HEK293 (cell line): ENCODE results near the gene KLF12.

Source experiments
- GFI1B ChIP-seq: fragments of 450-650 bp; formaldehyde crosslinking; IDR thresholded peaks from 2 replicates; pipeline ENCODE4 v1.5.1; 2016; ENCODE audit warnings: missing biosample characterization, missing genetic modification characterization
- GLI2 ChIP-seq: fragments of 450-650 bp; formaldehyde crosslinking; IDR thresholded peaks from 2 replicates; pipeline ENCODE4; 2017; ENCODE audit warnings: missing biosample characterization, missing genetic modification characterization, low read depth, borderline replicate concordance
- HOXC10 ChIP-seq: sonication (generic); formaldehyde crosslinking; IDR thresholded peaks from 2 replicates; pipeline ENCODE4 v1.8.1; 2023; ENCODE audit warnings: mild to moderate bottlenecking, missing genetic modification reagents
- IKZF3 ChIP-seq: fragments of 450-650 bp; IDR thresholded peaks from 2 replicates; pipeline ENCODE4 v1.5.0; 2018; ENCODE audit warnings: missing biosample characterization, mild to moderate bottlenecking, missing genetic modification characterization, moderate library complexity
- KLF10 ChIP-seq: fragments of 450-650 bp; IDR thresholded peaks from 2 replicates; pipeline ENCODE4 v1.5.1; 2018; ENCODE audit warnings: missing biosample characterization, mild to moderate bottlenecking, missing genetic modification characterization
- KLF7 ChIP-seq: fragments of 450-650 bp; formaldehyde crosslinking; IDR thresholded peaks from 2 replicates; pipeline ENCODE4 v1.5.1; 2016; ENCODE audit warnings: missing biosample characterization, missing genetic modification characterization, borderline replicate concordance
- KLF9 ChIP-seq: fragments of 450-650 bp; formaldehyde crosslinking; IDR thresholded peaks from 2 replicates; pipeline ENCODE4 v1.5.1; 2016; ENCODE audit warnings: missing biosample characterization, missing genetic modification characterization, low read depth
- MYNN ChIP-seq: fragments of 450-650 bp; formaldehyde crosslinking; IDR thresholded peaks from 2 replicates; pipeline ENCODE4 v1.5.1; 2016; ENCODE audit warnings: missing biosample characterization, missing genetic modification characterization, borderline replicate concordance
- PATZ1 ChIP-seq: fragments of 450-650 bp; formaldehyde crosslinking; IDR thresholded peaks from 2 replicates; pipeline ENCODE4 v1.5.1; 2016; ENCODE audit warnings: missing biosample characterization, missing genetic modification characterization
- TCF7L2 ChIP-seq: IDR thresholded peaks from 2 replicates; pipeline ENCODE4 v1.6.1; 2011; ENCODE audit warnings: low read depth, mild to moderate bottlenecking, inconsistent platforms, low read length, moderate library complexity, borderline replicate concordance
- ZBTB26 ChIP-seq: fragments of 450-650 bp; formaldehyde crosslinking; optimal IDR thresholded peaks from 2 replicates; pipeline ENCODE3; 2016; ENCODE audit warnings: missing biosample characterization, mild to moderate bottlenecking, missing genetic modification characterization
- ZBTB8A ChIP-seq: fragments of 450-650 bp; formaldehyde crosslinking; IDR thresholded peaks from 2 replicates; pipeline ENCODE4 v1.5.1; 2016; ENCODE audit warnings: missing biosample characterization, missing genetic modification characterization
- ZNF202 ChIP-seq: fragments of 450-650 bp; formaldehyde crosslinking; IDR thresholded peaks from 2 replicates; pipeline ENCODE4 v1.5.1; 2016; ENCODE audit warnings: missing biosample characterization, missing genetic modification characterization, borderline replicate concordance
- ZNF214 ChIP-seq: fragments of 450-650 bp; formaldehyde crosslinking; IDR thresholded peaks from 2 replicates; pipeline ENCODE4 v1.5.1; 2017; ENCODE audit warnings: missing biosample characterization, mild to moderate bottlenecking, missing genetic modification characterization, borderline replicate concordance
- ZNF324 ChIP-seq: fragments of 450-650 bp; formaldehyde crosslinking; IDR thresholded peaks from 2 replicates; pipeline ENCODE4 v1.5.1; 2016; ENCODE audit warnings: missing biosample characterization, missing genetic modification characterization
- ZNF335 ChIP-seq: fragments of 450-650 bp; formaldehyde crosslinking; conservative IDR thresholded peaks from 2 replicates; pipeline ENCODE4 v1.5.1; 2016; ENCODE audit warnings: missing biosample characterization, missing genetic modification characterization
- ZNF501 ChIP-seq: fragments of 450-650 bp; formaldehyde crosslinking; IDR thresholded peaks from 2 replicates; pipeline ENCODE4 v1.5.1; 2016; ENCODE audit warnings: missing biosample characterization, missing genetic modification characterization
- ZNF600 ChIP-seq: fragments of 450-650 bp; formaldehyde crosslinking; IDR thresholded peaks from 2 replicates; pipeline ENCODE4 v1.5.1; 2016; ENCODE audit warnings: missing biosample characterization, missing genetic modification characterization
- ZNF624 ChIP-seq: fragments of 450-650 bp; formaldehyde crosslinking; IDR thresholded peaks from 2 replicates; pipeline ENCODE4 v1.5.1; 2017; ENCODE audit warnings: missing biosample characterization, missing genetic modification characterization
- ZNF768 ChIP-seq: fragments of 450-650 bp; formaldehyde crosslinking; IDR thresholded peaks from 2 replicates; pipeline ENCODE4 v1.5.1; 2018; ENCODE audit warnings: missing biosample characterization, mild to moderate bottlenecking, missing genetic modification characterization
- ZXDB ChIP-seq: fragments of 450-650 bp; formaldehyde crosslinking; IDR thresholded peaks from 2 replicates; pipeline ENCODE4 v1.5.1; 2016; ENCODE audit warnings: missing biosample characterization, missing genetic modification characterization
- TF ChIP-seq, protein P1 (sequence below): fragments of 450-650 bp; formaldehyde crosslinking; IDR thresholded peaks from 2 replicates; pipeline ENCODE4 v1.5.1; 2016; ENCODE audit warnings: missing biosample characterization, missing genetic modification characterization
- TF ChIP-seq, protein P2 (sequence below): fragments of 450-650 bp; formaldehyde crosslinking; IDR thresholded peaks from 2 replicates; pipeline ENCODE4 v1.5.1; 2016; ENCODE audit warnings: missing biosample characterization, missing genetic modification characterization
- TF ChIP-seq, protein P3 (sequence below): fragments of 450-650 bp; formaldehyde crosslinking; IDR thresholded peaks from 2 replicates; pipeline ENCODE4 v1.5.1; 2017; ENCODE audit warnings: missing biosample characterization, mild to moderate bottlenecking, missing genetic modification characterization, moderate library complexity
- TF ChIP-seq, protein P4 (sequence below): fragments of 450-650 bp; formaldehyde crosslinking; IDR thresholded peaks from 2 replicates; pipeline ENCODE4 v1.5.1; 2016; ENCODE audit warnings: missing biosample characterization, missing genetic modification characterization

The KLF12 gene

DNA sequence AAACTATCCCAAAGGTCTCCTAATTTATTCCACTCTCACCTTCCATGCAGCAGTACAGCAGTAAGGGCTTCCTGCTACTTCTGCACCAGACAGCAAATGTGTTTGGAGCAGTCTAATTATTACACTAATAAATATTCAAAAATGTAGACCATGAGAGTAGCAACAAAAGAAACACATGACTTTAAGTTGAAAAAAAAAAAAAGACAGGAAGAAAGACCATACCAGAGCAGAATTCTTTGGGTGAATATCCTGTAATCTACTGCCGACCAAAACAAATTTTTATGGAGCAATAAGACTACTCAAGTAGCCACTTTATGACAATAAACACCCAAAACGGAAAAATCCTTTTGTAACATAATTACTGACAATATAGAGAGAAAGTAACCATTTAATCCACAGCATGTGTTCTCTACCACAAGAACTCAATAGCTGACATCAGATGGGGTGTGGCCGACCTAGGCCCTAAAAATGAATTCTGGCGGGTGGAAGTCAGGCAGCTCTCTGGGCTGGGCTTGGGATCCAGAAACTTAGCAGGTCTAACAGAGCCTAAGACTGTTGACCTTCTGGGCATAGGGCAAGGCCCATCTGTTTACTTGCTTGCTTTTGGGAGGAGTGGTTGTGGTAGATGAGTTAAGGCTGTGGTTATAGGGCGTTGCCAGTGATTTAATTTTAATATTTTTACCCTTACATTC lies 4.6 kb downstream of the KLF12 start (continued):
- TF ChIP-seq, protein P1, sequence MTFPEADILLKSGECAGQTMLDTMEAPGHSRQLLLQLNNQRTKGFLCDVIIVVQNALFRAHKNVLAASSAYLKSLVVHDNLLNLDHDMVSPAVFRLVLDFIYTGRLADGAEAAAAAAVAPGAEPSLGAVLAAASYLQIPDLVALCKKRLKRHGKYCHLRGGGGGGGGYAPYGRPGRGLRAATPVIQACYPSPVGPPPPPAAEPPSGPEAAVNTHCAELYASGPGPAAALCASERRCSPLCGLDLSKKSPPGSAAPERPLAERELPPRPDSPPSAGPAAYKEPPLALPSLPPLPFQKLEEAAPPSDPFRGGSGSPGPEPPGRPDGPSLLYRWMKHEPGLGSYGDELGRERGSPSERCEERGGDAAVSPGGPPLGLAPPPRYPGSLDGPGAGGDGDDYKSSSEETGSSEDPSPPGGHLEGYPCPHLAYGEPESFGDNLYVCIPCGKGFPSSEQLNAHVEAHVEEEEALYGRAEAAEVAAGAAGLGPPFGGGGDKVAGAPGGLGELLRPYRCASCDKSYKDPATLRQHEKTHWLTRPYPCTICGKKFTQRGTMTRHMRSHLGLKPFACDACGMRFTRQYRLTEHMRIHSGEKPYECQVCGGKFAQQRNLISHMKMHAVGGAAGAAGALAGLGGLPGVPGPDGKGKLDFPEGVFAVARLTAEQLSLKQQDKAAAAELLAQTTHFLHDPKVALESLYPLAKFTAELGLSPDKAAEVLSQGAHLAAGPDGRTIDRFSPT, result peak; percentile 84
- no peak for TF ChIP-seq TCF7L2
- no peak for TF ChIP-seq ZNF214
- TF ChIP-seq IKZF3, result peak; percentile 56; the same call in 1 of the 2 replicates
- 0 out of 2 replicates have a peak, but pooled peaks have one; percentile 4 for TF ChIP-seq ZNF501 (tag by site-specific recombination)
- TF ChIP-seq ZBTB8A (tag by site-specific recombination), result peak; percentile 50
- 0 out of 2 replicates have a peak, but pooled peaks have one; percentile 15 for TF ChIP-seq ZNF600 (tag by site-specific recombination)
- no peak for TF ChIP-seq HOXC10 (CRISPR knock-in tag)
- TF ChIP-seq ZNF202 (tag by site-specific recombination), result no peak
- TF ChIP-seq MYNN (tag by site-specific recombination), result no peak
- no peak for TF ChIP-seq ZBTB26 (tag by site-specific recombination)
- TF ChIP-seq ZNF624 (tag by site-specific recombination), result no peak
- peak; percentile 61; the same call in 1 of the 2 replicates for TF ChIP-seq GLI2
- peak; percentile 96 for TF ChIP-seq KLF7 (tag by site-specific recombination)
- TF ChIP-seq, protein P2, sequence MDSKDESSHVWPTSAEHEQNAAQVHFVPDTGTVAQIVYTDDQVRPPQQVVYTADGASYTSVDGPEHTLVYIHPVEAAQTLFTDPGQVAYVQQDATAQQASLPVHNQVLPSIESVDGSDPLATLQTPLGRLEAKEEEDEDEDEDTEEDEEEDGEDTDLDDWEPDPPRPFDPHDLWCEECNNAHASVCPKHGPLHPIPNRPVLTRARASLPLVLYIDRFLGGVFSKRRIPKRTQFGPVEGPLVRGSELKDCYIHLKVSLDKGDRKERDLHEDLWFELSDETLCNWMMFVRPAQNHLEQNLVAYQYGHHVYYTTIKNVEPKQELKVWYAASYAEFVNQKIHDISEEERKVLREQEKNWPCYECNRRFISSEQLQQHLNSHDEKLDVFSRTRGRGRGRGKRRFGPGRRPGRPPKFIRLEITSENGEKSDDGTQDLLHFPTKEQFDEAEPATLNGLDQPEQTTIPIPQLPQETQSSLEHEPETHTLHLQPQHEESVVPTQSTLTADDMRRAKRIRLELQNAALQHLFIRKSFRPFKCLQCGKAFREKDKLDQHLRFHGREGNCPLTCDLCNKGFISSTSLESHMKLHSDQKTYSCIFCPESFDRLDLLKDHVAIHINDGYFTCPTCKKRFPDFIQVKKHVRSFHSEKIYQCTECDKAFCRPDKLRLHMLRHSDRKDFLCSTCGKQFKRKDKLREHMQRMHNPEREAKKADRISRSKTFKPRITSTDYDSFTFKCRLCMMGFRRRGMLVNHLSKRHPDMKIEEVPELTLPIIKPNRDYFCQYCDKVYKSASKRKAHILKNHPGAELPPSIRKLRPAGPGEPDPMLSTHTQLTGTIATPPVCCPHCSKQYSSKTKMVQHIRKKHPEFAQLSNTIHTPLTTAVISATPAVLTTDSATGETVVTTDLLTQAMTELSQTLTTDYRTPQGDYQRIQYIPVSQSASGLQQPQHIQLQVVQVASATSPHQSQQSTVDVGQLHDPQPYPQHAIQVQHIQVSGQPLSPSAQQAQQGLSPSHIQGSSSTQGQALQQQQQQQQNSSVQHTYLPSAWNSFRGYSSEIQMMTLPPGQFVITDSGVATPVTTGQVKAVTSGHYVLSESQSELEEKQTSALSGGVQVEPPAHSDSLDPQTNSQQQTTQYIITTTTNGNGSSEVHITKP, result peak; percentile 85
- peak; percentile 73 for TF ChIP-seq ZNF335 (tag by site-specific recombination)
- peak; percentile 42; the same call in 1 of the 2 replicates for TF ChIP-seq ZXDB (tag by site-specific recombination)
- TF ChIP-seq, protein P3, sequence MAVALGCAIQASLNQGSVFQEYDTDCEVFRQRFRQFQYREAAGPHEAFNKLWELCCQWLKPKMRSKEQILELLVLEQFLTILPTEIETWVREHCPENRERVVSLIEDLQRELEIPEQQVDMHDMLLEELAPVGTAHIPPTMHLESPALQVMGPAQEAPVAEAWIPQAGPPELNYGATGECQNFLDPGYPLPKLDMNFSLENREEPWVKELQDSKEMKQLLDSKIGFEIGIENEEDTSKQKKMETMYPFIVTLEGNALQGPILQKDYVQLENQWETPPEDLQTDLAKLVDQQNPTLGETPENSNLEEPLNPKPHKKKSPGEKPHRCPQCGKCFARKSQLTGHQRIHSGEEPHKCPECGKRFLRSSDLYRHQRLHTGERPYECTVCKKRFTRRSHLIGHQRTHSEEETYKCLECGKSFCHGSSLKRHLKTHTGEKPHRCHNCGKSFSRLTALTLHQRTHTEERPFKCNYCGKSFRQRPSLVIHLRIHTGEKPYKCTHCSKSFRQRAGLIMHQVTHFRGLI (tag by site-specific recombination), result peak; percentile 50; the same call in 1 of the 2 replicates
- peak; percentile 85 for TF ChIP-seq KLF10 (tag by site-specific recombination)
- TF ChIP-seq ZNF324, result no peak
- TF ChIP-seq KLF9 (tag by site-specific recombination), result peak; percentile 65; the same call in 1 of the 2 replicates
- TF ChIP-seq GFI1B (tag by site-specific recombination), result 0 out of 2 replicates have a peak, but pooled peaks have one; percentile 17
- TF ChIP-seq, protein P4, sequence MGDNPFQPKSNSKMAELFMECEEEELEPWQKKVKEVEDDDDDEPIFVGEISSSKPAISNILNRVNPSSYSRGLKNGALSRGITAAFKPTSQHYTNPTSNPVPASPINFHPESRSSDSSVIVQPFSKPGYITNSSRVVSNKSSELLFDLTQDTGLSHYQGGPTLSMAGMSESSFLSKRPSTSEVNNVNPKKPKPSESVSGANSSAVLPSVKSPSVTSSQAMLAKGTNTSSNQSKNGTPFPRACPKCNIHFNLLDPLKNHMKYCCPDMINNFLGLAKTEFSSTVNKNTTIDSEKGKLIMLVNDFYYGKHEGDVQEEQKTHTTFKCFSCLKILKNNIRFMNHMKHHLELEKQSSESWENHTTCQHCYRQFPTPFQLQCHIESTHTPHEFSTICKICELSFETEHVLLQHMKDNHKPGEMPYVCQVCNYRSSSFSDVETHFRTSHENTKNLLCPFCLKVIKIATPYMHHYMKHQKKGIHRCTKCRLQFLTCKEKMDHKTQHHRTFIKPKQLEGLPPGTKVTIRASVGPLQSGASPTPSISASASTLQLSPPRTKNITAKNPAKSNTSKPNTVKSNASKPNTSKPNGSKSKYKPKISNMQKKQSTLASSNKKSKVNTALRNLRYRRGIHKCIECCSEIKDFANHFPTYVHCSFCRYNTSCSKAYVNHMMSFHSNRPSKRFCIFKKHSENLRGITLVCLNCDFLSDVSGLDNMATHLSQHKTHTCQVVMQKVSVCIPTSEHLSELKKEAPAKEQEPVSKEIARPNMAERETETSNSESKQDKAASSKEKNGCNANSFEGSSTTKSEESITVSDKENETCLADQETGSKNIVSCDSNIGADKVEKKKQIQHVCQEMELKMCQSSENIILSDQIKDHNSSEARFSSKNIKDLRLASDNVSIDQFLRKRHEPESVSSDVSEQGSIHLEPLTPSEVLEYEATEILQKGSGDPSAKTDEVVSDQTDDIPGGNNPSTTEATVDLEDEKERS, result no peak
- TF ChIP-seq ZNF768, result no peak
- TF ChIP-seq PATZ1 (tag by site-specific recombination), result 0 out of 2 replicates have a peak, but pooled peaks have one; percentile 11
